GM12875 (cell line): ENCODE measurements around the gene OVCH2.
"Not testable (repeated sequence)": the region's sequence is repeated elsewhere in the genome, so short reads cannot be mapped to it uniquely, and the experiment has no call there.

Experiments used
- H3K4me3 ChIP-seq: one replicate; pipeline ENCODE4 v1.5.1; 2011; ENCODE audit warnings: low read depth, low read length, control low read depth
- CTCF ChIP-seq: IDR thresholded peaks from 2 replicates; pipeline ENCODE4 v1.5.1; 2011; ENCODE audit warnings: low read depth, mild to moderate bottlenecking, control low read depth, inconsistent platforms, low read length, moderate library complexity, borderline replicate concordance; ENCODE audit not compliant: insufficient read depth

Gene OVCH2

DNA sequence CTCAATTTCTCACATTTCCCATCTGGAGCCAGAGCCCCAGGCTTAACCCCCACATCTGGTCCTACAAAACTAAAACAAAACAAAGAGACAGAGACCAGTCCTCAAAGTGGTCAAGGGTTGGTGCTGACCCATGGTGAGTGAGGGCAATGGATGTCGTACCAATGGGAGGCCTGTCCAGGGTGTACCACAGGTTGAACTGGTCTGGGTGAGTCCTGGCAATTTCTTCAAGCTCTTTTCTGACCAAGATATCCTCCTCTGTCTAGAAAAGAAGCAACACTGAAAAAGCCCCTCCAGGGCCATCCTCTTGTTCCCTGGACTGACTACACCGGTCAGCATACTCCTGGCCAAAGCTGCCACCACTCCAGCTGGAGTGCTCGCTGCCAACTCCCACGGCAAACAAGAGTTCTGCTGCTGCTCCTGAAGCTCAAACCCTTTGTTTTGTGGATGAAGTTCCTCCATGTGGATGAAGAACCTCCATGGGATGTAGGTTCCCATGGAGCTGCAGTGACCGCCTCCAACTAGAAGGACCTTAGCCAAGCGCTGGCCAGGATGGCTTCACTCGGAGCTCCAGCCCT, 39.9 kb downstream of the OVCH2 start:
- no peak overlapping the region for H3K4me3 ChIP-seq
- TF ChIP-seq CTCF: no peak

- peak; percentile 95 for TF ChIP-seq CTCF
- no peak overlapping the region for H3K4me3 ChIP-seq
Measured at GRCh38 chr11:7665473-7666291, 40.6 kb downstream of the OVCH2 start.

DNA sequence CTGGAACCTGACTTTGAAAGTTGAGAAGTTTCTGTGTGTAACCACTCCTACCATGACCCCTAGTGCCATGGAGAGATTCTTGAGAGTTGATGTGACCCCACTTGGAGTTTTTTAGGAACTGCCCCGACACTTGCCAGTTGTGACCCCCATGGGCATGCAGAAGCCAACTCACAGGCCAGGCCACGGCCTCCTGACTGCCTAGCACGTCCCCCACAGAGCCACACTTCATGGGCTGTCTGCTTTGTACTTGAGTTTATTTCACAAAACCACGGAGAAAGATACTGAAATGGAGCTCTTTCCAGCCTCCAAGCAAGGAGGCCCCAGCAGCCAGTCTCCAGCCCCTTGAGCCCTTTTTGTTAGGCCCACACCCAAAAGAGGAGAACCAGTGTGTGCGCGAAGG, 41.4 kb downstream of the OVCH2 start:
- no peak overlapping the region for H3K4me3 ChIP-seq
- TF ChIP-seq CTCF: no peak

DNA sequence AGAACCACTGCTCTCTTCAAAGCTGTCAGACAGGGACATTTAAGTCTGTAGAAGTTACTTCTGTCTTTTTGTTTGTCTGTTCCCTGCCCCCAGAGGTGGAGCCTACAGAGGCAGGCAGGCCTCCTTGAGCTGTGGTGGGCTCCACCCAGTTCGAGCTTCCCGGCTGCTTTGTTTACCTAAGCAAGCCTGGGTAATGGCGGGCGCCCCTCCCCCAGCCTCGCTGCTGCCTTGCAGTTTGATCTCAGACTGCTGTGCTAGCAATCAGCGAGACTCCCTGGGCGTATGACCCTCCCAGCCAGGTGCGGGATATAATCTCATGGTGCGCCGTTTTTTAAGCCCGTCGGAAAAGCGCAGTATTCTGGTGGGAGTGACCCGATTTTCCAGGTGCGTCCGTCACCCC, 42.7 kb downstream of the OVCH2 start:
- not testable (repeated sequence) for H3K4me3 ChIP-seq

DNA sequence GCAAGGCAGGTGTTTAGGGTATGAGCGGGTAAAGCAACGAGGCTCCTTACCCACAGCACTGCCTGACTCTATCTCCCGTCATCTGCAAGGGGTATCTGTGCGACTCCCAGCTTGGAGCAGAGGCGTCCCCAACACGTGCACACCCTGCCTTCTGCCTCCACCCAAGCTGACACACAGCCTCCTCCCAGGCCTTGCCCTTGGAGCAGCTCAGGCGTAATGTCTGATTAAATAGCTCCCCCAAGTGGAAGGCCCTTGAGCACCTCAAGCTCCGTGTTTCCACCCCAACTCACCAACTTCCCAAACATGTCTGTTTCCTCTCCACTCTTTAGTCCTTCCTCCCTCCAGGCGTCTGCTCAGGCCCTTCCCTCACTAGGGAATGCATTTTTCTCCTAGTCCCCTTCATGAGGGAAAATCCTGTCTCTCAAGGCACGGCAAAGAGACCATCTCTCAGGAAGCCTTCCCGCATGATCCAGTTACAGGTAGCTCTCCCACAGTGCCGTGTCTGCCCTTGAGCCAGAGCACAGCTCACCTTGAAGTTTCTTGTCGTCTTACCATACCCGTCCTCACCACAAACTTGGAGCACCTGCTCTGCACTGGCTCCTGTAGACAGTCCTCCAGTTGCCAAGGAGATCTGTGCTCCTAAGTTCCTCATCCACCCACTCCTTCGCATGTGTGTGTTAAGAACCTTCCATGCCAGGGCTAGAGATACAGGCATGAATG, 48.8 kb downstream of the OVCH2 start:
- no peak overlapping the region for H3K4me3 ChIP-seq
- 0 out of 2 replicates have a peak, but pooled peaks have one; percentile 5 for TF ChIP-seq CTCF

GRCh38 chr11:7656704-7657103, 49.6 kb downstream of the OVCH2 start:
- no peak for TF ChIP-seq CTCF
- no peak overlapping the region for H3K4me3 ChIP-seq

- no peak for TF ChIP-seq CTCF
- no peak overlapping the region for H3K4me3 ChIP-seq
Measured at GRCh38 chr11:7655253-7656217, 50.7 kb downstream of the OVCH2 start.
